CD14-positive monocyte (primary cell): Measurements from ENCODE around the gene OVOL3. TPM values are rescaled to one million over a fixed set of nuclear protein-coding genes. Genes with fewer than 3 reads are reported as not detected.
A peak's percentile ranks its signal among the peaks of the same experiment; 100 is the strongest.

Source experiments
- DNase-seq, 3 donors: peaks; one replicate each; pipeline ENCODE4 v3.0.0-alpha.2; 2011 to 2022
- H2AFZ ChIP-seq: 2 replicates; pipeline ENCODE4 v1.6.0; 2012; ENCODE audit warnings: mild to moderate bottlenecking, low read depth, low read length, inconsistent platforms; ENCODE audit not compliant: insufficient read depth, poor library complexity, severe bottlenecking
- H3K27ac ChIP-seq, 2 donors: 1 replicate in 1 of 2; 2 replicates in 1 of 2; pipeline ENCODE4 v1.5.1; 2012 to 2013; ENCODE audit warnings: low read length in 2 of 2, control low read depth in 1 of 2, inconsistent platforms in 1 of 2, low read depth in 1 of 2, mild to moderate bottlenecking in 1 of 2
- H3K27me3 ChIP-seq, 2 donors: one replicate each; pipeline versions ENCODE4 v1.6.0 to v1.6.1; 2011 to 2013; ENCODE audit warnings: low read length in 2 of 2; ENCODE audit not compliant: control insufficient read depth in 2 of 2, insufficient read depth in 2 of 2
- H3K36me3 ChIP-seq, 2 donors: replicated peaks in 1 of 2; 1 replicate in 1 of 2; 2 replicates in 1 of 2; pipeline versions ENCODE4 v1.5.1 to v1.6.1; 2012 to 2013; ENCODE audit warnings: low read length in 2 of 2, control low read depth in 1 of 2, inconsistent platforms in 1 of 2, mild to moderate bottlenecking in 1 of 2; ENCODE audit not compliant: insufficient read depth in 2 of 2, control insufficient read depth in 1 of 2
- H3K4me1 ChIP-seq, 2 donors: 1 replicate in 1 of 2; 2 replicates in 1 of 2; pipeline versions ENCODE4 v1.5.1 to v1.6.1; 2012 to 2013; ENCODE audit warnings: low read length in 2 of 2, control low read depth in 1 of 2, inconsistent platforms in 1 of 2, mild to moderate bottlenecking in 1 of 2, moderate library complexity in 1 of 2; ENCODE audit not compliant: insufficient read depth in 2 of 2, control insufficient read depth in 1 of 2
- H3K4me2 ChIP-seq: replicated peaks from 2 replicates; pipeline ENCODE3; 2012; ENCODE audit warnings: low read length, moderate library complexity, mild to moderate bottlenecking; ENCODE audit not compliant: poor library complexity, severe bottlenecking; ENCODE audit errors: extremely low read depth
- H3K4me3 ChIP-seq, 3 experiments: fragments of 200-600 bp in 1 of 3; sonication (generic) in 1 of 3; replicated peaks in 1 of 3; 1 replicate in 2 of 3; 2 replicates in 1 of 3; pipeline ENCODE4 v1.5.1; 2011 to 2013; ENCODE audit warnings: low read length in 3 of 3, mild to moderate bottlenecking in 3 of 3, control low read depth in 2 of 3, low read depth in 2 of 3, inconsistent platforms in 1 of 3, moderate library complexity in 1 of 3
- H3K79me2 ChIP-seq: 2 replicates; pipeline ENCODE4 v1.6.0; 2012; ENCODE audit warnings: mild to moderate bottlenecking, control low read depth, inconsistent platforms, low read length, moderate library complexity; ENCODE audit not compliant: insufficient read depth
- H3K9ac ChIP-seq: 2 replicates; pipeline ENCODE4 v1.6.0; 2017; ENCODE audit warnings: low read length, mild to moderate bottlenecking; ENCODE audit not compliant: insufficient read depth, poor library complexity, severe bottlenecking
- H3K9me3 ChIP-seq, 2 donors: replicated peaks in 1 of 2; 1 replicate in 1 of 2; 2 replicates in 1 of 2; pipeline versions ENCODE4 v1.5.1 to v1.6.1; 2012 to 2013; ENCODE audit warnings: low read length in 2 of 2, control low read depth in 1 of 2; ENCODE audit not compliant: control insufficient read depth in 1 of 2, insufficient read depth in 1 of 2
- H4K20me1 ChIP-seq: 2 replicates; pipeline ENCODE4 v1.6.0; 2012; ENCODE audit warnings: mild to moderate bottlenecking, low read length, control low read depth, moderate library complexity; ENCODE audit not compliant: insufficient read depth
- H3K27ac Mint-ChIP-seq, 7 donors: one replicate each; pipeline ENCODE4 v1.8.0; 2020; ENCODE audit warnings: mild to moderate bottlenecking in 7 of 7, mixed read lengths in 7 of 7, moderate library complexity in 6 of 7, inconsistent platforms in 2 of 7
- H3K27me3 Mint-ChIP-seq, 3 donors: one replicate each; pipeline ENCODE4 v1.8.0; 2021 to 2022; ENCODE audit warnings: low read depth in 3 of 3, mild to moderate bottlenecking in 3 of 3, mixed read lengths in 3 of 3, moderate library complexity in 3 of 3, inconsistent platforms in 1 of 3
- H3K36me3 Mint-ChIP-seq, 2 donors: one replicate each; pipeline ENCODE4 v1.8.0; 2020; ENCODE audit warnings: mixed read lengths in 2 of 2, inconsistent platforms in 1 of 2, mild to moderate bottlenecking in 1 of 2
- H3K4me1 Mint-ChIP-seq: one replicate; pipeline ENCODE4 v1.8.0; 2020; ENCODE audit warnings: mild to moderate bottlenecking, mixed read lengths
- H3K4me3 Mint-ChIP-seq, 2 donors: one replicate each; pipeline ENCODE4 v1.8.0; 2020; ENCODE audit warnings: mild to moderate bottlenecking in 2 of 2, mixed read lengths in 2 of 2, moderate library complexity in 1 of 2
- H3K9me3 Mint-ChIP-seq, 7 donors: one replicate each; pipeline ENCODE4 v1.8.0; 2020 to 2022; ENCODE audit warnings: mixed read lengths in 7 of 7, mild to moderate bottlenecking in 6 of 7, moderate library complexity in 6 of 7, inconsistent platforms in 2 of 7
- CTCF ChIP-seq: fragments of 200-600 bp; IDR thresholded peaks from one replicate; pipeline ENCODE4 v1.8.0; 2022; ENCODE audit warnings: antibody characterized with exemption, mild to moderate bottlenecking
- WGBS: methylation state at CpG from one replicate; pipeline ENCODE4 v1.1.5; 2013; ENCODE audit warnings: missing lambda C conversion rate; ENCODE audit not compliant: insufficient coverage; 5-methylcytosine and 5-hydroxymethylcytosine counted together
- intact Hi-C, 2 donors: fragments of 100-400 bp; cut with micrococcal nuclease; formaldehyde crosslinking; loops; one replicate each; pipeline versions ENCODE4 v1.15.0 to v1.15.1; 2023
- polyA plus RNA-seq, 3 donors: library from polyadenylated mRNA; depleted of rRNA in 1 of 3; unstranded in 2 of 3; stranded (reverse) in 1 of 3; fragments of 300-500 nt in 2 of 3; fragments of >200 nt in 1 of 3; fragmentation: Illumina TruSeq in 2 of 3; gene quantifications; 1 replicate in 2 of 3; 2 replicates in 1 of 3; pipeline ENCODE4 v1.2.3, GENCODE V29; 2012 to 2021

The OVOL3 gene
- polyA plus RNA-seq, 3 donors: not detected

- Histone ChIP-seq H3K27me3 (no peaks in the 10 kb centered on the region), H3K79me2 (no peaks in the 10 kb centered on the region), H3K4me2 (no peak overlapping the region), H4K20me1 (no peaks in the 10 kb centered on the region), H3K4me1 (no peaks in the 10 kb centered on the region), H3K27ac (peak overlapping the region in 1 of 2 donors; percentile 53), H3K9ac (no peak overlapping the region), H3K36me3 (peaks cover 33 to 69% of the 10 kb centered on the region in 2 donors), H2AFZ (no peak overlapping the region), H3K9me3 (no peaks in the 10 kb centered on the region), H3K4me3 (no peak overlapping the region)
- no peak for TF ChIP-seq CTCF
- Mint-ChIP-seq H3K4me1 (no peaks in the 10 kb centered on the region), H3K4me3 (no peak overlapping the region), H3K27me3 (no peaks in the 10 kb centered on the region), H3K36me3 (peaks cover 49 to 80% of the 10 kb centered on the region in 2 donors), H3K9me3 (peaks cover 0 to 8% (median 0%) of the 10 kb centered on the region in 7 donors), H3K27ac (peak overlapping the region in 2 of 7 donors; percentile 30 to 46)
- 96% methylated on average over 7 of the region's 8 CpGs for WGBS
- DNase-seq: no peak
- intact Hi-C loops: no loop called here
Measured at GRCh38 chr19:36072081-36072480, 38.9 kb upstream of the OVOL3 start.

DNA sequence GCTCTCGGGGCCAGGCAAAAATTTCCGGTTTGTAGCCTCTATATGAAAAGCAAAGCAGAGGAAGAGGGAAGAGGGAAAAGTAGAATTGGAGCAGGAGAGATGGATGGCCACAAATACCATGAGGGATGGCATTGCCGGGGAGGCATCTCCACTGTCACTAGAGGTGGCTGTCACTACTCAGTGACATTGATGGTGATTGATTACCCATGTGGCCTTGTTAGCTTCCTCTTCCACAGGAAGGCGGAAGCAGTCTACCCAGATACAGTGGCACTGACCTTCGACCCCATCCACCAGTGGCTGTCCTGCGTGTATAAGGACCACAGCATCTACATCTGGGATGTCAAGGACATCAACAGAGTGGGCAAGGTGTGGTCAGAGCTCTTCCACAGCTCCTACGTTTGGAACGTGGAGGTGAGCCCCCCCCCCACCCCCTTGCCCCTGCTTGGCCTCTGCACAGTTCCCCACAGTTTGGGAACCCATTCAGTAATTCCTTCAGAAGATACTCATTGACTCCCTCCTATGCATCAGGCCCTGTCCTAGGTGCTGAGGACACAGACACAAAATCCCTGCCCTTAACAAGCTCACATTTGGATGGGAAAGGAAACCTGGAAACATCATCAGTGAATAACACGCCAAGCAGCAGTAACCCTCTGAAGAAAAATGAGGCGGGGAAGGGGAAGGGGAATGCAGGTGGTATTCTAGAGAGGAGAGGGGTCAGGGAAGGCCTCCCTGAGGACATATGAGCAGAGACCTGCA, 37.6 kb upstream of the OVOL3 start:
- Histone ChIP-seq H3K4me2 (no peak overlapping the region), H3K27me3 (no peaks in the 10 kb centered on the region), H3K9me3 (no peaks in the 10 kb centered on the region), H3K4me1 (no peaks in the 10 kb centered on the region), H2AFZ (no peak overlapping the region), H3K36me3 (peaks cover 24 to 70% of the 10 kb centered on the region in 2 donors), H4K20me1 (no peaks in the 10 kb centered on the region), H3K9ac (no peak overlapping the region), H3K27ac (no peak overlapping the region), H3K79me2 (no peaks in the 10 kb centered on the region), H3K4me3 (no peak overlapping the region)
- Mint-ChIP-seq H3K4me3 (no peak overlapping the region), H3K27me3 (no peaks in the 10 kb centered on the region), H3K27ac (no peak overlapping the region), H3K4me1 (no peaks in the 10 kb centered on the region), H3K36me3 (peaks cover 43 to 77% of the 10 kb centered on the region in 2 donors), H3K9me3 (peaks cover 0 to 5% (median 0%) of the 10 kb centered on the region in 7 donors)
- no peak for DNase-seq
- WGBS: 96% methylated on average over 8 of the region's 10 CpGs
- intact Hi-C loops: no loop called here
- no peak for TF ChIP-seq CTCF
